Measurements from ENCODE around the gene NOP9. TPM values are rescaled to one million over a fixed set of nuclear protein-coding genes. Genes with fewer than 3 reads are reported as not detected.
A peak's percentile ranks its signal among the peaks of the same experiment; 100 is the strongest.

The NOP9 gene
- total RNA-seq, 1 donor from 2014 or later: 22.0 TPM

- Histone ChIP-seq H3K27me3 (ENCODE audit: low read depth) (no peaks in the 10 kb centered on the region), H3K27ac (peak overlapping the region; percentile 92), H3K4me3 (peak overlapping the region; percentile 99), H3K9me3 (no peaks in the 10 kb centered on the region), H3K4me1 (peaks cover 31% of the 10 kb centered on the region), H3K36me3 (peaks cover 57% of the 10 kb centered on the region)
- TF ChIP-seq CTCF (IDR thresholded peaks at IDR 0.05): no peak
- intact Hi-C loops (cut with DNase I): no loop called here
- DNase-seq (no peak), ATAC-seq (no peak)
These were observed 803 bp downstream of the NOP9 start for GRCh38 chr14:24300326-24300980.

- Histone ChIP-seq H3K4me1 (peaks cover 22% of the 10 kb centered on the region), H3K4me3 (no peak overlapping the region), H3K27me3 (ENCODE audit: low read depth) (no peaks in the 10 kb centered on the region), H3K36me3 (peaks cover 66% of the 10 kb centered on the region), H3K9me3 (no peaks in the 10 kb centered on the region), H3K27ac (no peak overlapping the region)
- intact Hi-C loops (cut with DNase I): no loop called here
- ATAC-seq: no peak
- no peak for TF ChIP-seq CTCF (IDR thresholded peaks at IDR 0.05)
- DNase-seq: no peak
These were observed 4.4 kb downstream of the NOP9 start for GRCh38 chr14:24304019-24304387.

- Histone ChIP-seq H3K36me3 (peaks cover 55% of the 10 kb centered on the region), H3K27me3 (ENCODE audit: low read depth) (no peaks in the 10 kb centered on the region), H3K27ac (no peak overlapping the region), H3K9me3 (no peaks in the 10 kb centered on the region), H3K4me1 (peaks cover 37% of the 10 kb centered on the region), H3K4me3 (no peak overlapping the region)
- no peak for TF ChIP-seq CTCF (IDR thresholded peaks at IDR 0.05)
- ATAC-seq (no peak), DNase-seq (no peak)
- intact Hi-C loops (cut with DNase I): no loop called here
These were observed 7.5 kb downstream of the NOP9 start for GRCh38 chr14:24307156-24307574.

GRCh38 chr14:24307575-24308341 is 8.1 kb downstream of the NOP9 start, which contains the start of gene CIDEB:
TSS of gene CIDEB (minus strand) at chr14:24307977. CDS start at chr14:24307858, 119 bp downstream.
- peak; percentile 24 to 51 for ATAC-seq
- no peaks in the 10 kb centered on the region for H3K9me3 ChIP-seq
- peaks cover 49% of the 10 kb centered on the region for H3K36me3 ChIP-seq
- H3K27ac ChIP-seq: no peak within 1 kb of the TSS
- intact Hi-C loops (cut with DNase I): no loop called here
- peak; percentile 93 for TF ChIP-seq CTCF (IDR thresholded peaks at IDR 0.05)
- no peaks in the 10 kb centered on the region for H3K27me3 ChIP-seq (ENCODE audit: low read depth)
- peaks cover 43% of the 10 kb centered on the region for H3K4me1 ChIP-seq
- no peak within 1 kb of the TSS for H3K4me3 ChIP-seq
- peak; percentile 65 for DNase-seq

GRCh38 chr14:24308342-24309124 is 8.9 kb downstream of the NOP9 start:
- Histone ChIP-seq H3K36me3 (peaks cover 42% of the 10 kb centered on the region), H3K4me1 (peaks cover 51% of the 10 kb centered on the region), H3K9me3 (no peaks in the 10 kb centered on the region), H3K4me3 (no peak overlapping the region), H3K27me3 (ENCODE audit: low read depth) (no peaks in the 10 kb centered on the region), H3K27ac (no peak overlapping the region)
- no peak for TF ChIP-seq CTCF (IDR thresholded peaks at IDR 0.05)
- ATAC-seq (no peak), DNase-seq (peak; percentile 3)
- intact Hi-C loops (cut with DNase I): no loop called here
